A673 (cell line): ENCODE measurements around the gene COL9A3. TPM values are rescaled to one million over a fixed set of nuclear protein-coding genes. Genes with fewer than 3 reads are reported as not detected.

Experiments used
- BruUV-seq: library from RNA; stranded (reverse); fragments of 400-500 nt; replicated peaks from 2 replicates; lab custom pipeline; 2021; lab: Mats Ljungman, UMichigan
- CTCF ChIA-PET: fragments of 300-600 bp; sonication (Branson Sonifier 250); formaldehyde crosslinking; loops from one replicate; lab custom pipeline; 2022; ENCODE audit warnings: antibody characterized with exemption; lab: Charles Lee
- POLR2A ChIA-PET: fragments of 300-600 bp; sonication (Branson Sonifier 250); formaldehyde crosslinking; loops from one replicate; lab custom pipeline; 2022; ENCODE audit warnings: antibody characterized with exemption; ENCODE audit not compliant: low non-redundant PET; lab: Charles Lee
- DNase-seq: peaks from one replicate; pipeline ENCODE4 v3.0.0-alpha.2; 2015; ENCODE audit warnings: low spot score
- H3K27ac ChIP-seq: fragments of 200-600 bp; sonication (generic); 2 replicates; pipeline ENCODE4 v1.5.1; 2016; ENCODE audit warnings: mixed run types, low read depth, mild to moderate bottlenecking, mixed read lengths, antibody characterized with exemption, low read length; ENCODE audit not compliant: poor library complexity, severe bottlenecking
- H3K27me3 ChIP-seq: fragments of 200-600 bp; sonication (generic); replicated peaks from 2 replicates; pipeline ENCODE4 v1.6.1; 2017; ENCODE audit warnings: mixed run types, low read depth, mild to moderate bottlenecking, mixed read lengths, antibody characterized with exemption, low read length; ENCODE audit not compliant: insufficient read depth, poor library complexity
- H3K36me3 ChIP-seq: fragments of 200-600 bp; sonication (generic); 2 replicates; pipeline ENCODE4 v1.6.1; 2016; ENCODE audit warnings: mixed run types, mild to moderate bottlenecking, mixed read lengths, antibody characterized with exemption, low read length; ENCODE audit not compliant: insufficient read depth, poor library complexity, severe bottlenecking
- H3K4me1 ChIP-seq: fragments of 200-600 bp; sonication (generic); 2 replicates; pipeline ENCODE4 v1.6.1; 2017; ENCODE audit warnings: mixed run types, mild to moderate bottlenecking, mixed read lengths, antibody characterized with exemption, low read length; ENCODE audit not compliant: insufficient read depth, poor library complexity, severe bottlenecking
- H3K4me3 ChIP-seq: fragments of 200-600 bp; sonication (generic); 2 replicates; pipeline ENCODE4 v1.5.1; 2016; ENCODE audit warnings: low read depth, mixed run types, mild to moderate bottlenecking, mixed read lengths, low read length; ENCODE audit not compliant: poor library complexity, severe bottlenecking
- H3K9me3 ChIP-seq: fragments of 200-600 bp; sonication (generic); 2 replicates; pipeline ENCODE4 v1.6.1; 2016; ENCODE audit warnings: mixed run types, low read depth, mild to moderate bottlenecking, mixed read lengths, antibody characterized with exemption, low read length; ENCODE audit not compliant: poor library complexity, severe bottlenecking
- CTCF ChIP-seq: fragments of 300-800, 200-600 bp; sonication (generic); conservative IDR thresholded peaks from 2 replicates; pipeline ENCODE4 v1.5.1; 2017; ENCODE audit warnings: low read depth, mild to moderate bottlenecking, antibody characterized with exemption, low read length, moderate library complexity, mixed read lengths
- EZH2 ChIP-seq: fragments of 200-600 bp; sonication (generic); IDR thresholded peaks from 2 replicates; pipeline ENCODE4 v1.6.1; 2017; ENCODE audit warnings: borderline replicate concordance, low read depth, mild to moderate bottlenecking, mixed read lengths, antibody characterized with exemption, low read length; ENCODE audit not compliant: poor library complexity, severe bottlenecking
- intact Hi-C: fragments of 100-400 bp; cut with micrococcal nuclease; formaldehyde crosslinking; loops from one replicate; pipeline ENCODE4 v1.10.0; 2022; ENCODE audit not compliant: unreplicated experiment
- total RNA-seq: library from RNA; stranded (reverse); gene quantifications from 2 replicates; pipeline ENCODE4 v1.2.3, GENCODE V29; 2021

COL9A3 gene
- total RNA-seq, 1 experiment from 2014 or later = 8.4 TPM

- H3K4me1 ChIP-seq = peaks cover 31% of the 10 kb centered on the region
- TF ChIP-seq CTCF = no peak
- TF ChIP-seq EZH2 = no peak
- ChIA-PET POLR2A (no interaction called here), CTCF (no interaction called here)
- DNase-seq = no peak
- no peaks in the 10 kb centered on the region for H3K27me3 ChIP-seq
- peaks cover 49% of the 10 kb centered on the region for H3K36me3 ChIP-seq
- no peak overlapping the region for H3K4me3 ChIP-seq
- H3K9me3 ChIP-seq = no peaks in the 10 kb centered on the region
- peak overlapping the region; percentile 66 for H3K27ac ChIP-seq
- no TSS peak for BruUV-seq
- intact Hi-C loops = no loop called here
These were observed 69.8 kb downstream of the COL9A3 start for GRCh38 chr20:62886709-62887058.

- CTCF ChIA-PET = interaction anchor here (0.9 kb wide), 1 partner anchor 12 kb away, joined by 3 read pairs; no protein-coding TSS in a partner anchor
- H3K36me3 ChIP-seq = peaks cover 54% of the 10 kb centered on the region
- H3K27me3 ChIP-seq = no peaks in the 10 kb centered on the region
- BruUV-seq = no TSS peak
- no peak overlapping the region for H3K4me3 ChIP-seq
- no peak for TF ChIP-seq EZH2
- no peak for TF ChIP-seq CTCF
- peak; percentile 91 for DNase-seq
- H3K4me1 ChIP-seq = peaks cover 31% of the 10 kb centered on the region
- H3K9me3 ChIP-seq = no peaks in the 10 kb centered on the region
- intact Hi-C loops = no loop called here
- POLR2A ChIA-PET = no interaction called here
- H3K27ac ChIP-seq = peak overlapping the region; percentile 66
These were observed 70.5 kb downstream of the COL9A3 start for GRCh38 chr20:62887152-62887859.

- Histone ChIP-seq H3K4me3 (no peak overlapping the region), H3K9me3 (no peaks in the 10 kb centered on the region), H3K36me3 (peaks cover 59% of the 10 kb centered on the region), H3K27ac (peak overlapping the region; percentile 66), H3K4me1 (peaks cover 31% of the 10 kb centered on the region), H3K27me3 (no peaks in the 10 kb centered on the region)
- CTCF ChIA-PET = interaction anchor here (0.9 kb wide), 1 partner anchor 13 kb away, joined by 3 read pairs; no protein-coding TSS in a partner anchor
- POLR2A ChIA-PET = no interaction called here
- intact Hi-C loops = no loop called here
- no TSS peak for BruUV-seq
- TF ChIP-seq CTCF = no peak
- no peak for TF ChIP-seq EZH2
- no peak for DNase-seq
These were observed 71.0 kb downstream of the COL9A3 start for GRCh38 chr20:62887860-62888239.
